Measurements from ENCODE around the gene PELI1.

Gene PELI1

GRCh38 chr2:64189586-64189985 lies 45.4 kb upstream of the PELI1 start:
- Histone ChIP-seq H3K27ac (ENCODE audit: poor library complexity, severe bottlenecking) (no peak overlapping the region), H3K4me3 (ENCODE audit: severe bottlenecking) (no peak overlapping the region), H3K27me3 (ENCODE audit: insufficient read depth, poor library complexity, severe bottlenecking) (no peaks in the 10 kb centered on the region), H3K4me1 (ENCODE audit: insufficient read depth, poor library complexity, severe bottlenecking) (no peaks in the 10 kb centered on the region), H3K9me3 (ENCODE audit: severe bottlenecking) (no peaks in the 10 kb centered on the region), H3K36me3 (ENCODE audit: low read depth) (no peaks in the 10 kb centered on the region)
- ATAC-seq (ENCODE audit: low read depth) (no peak), DNase-seq (ENCODE audit: low spot score) (no peak)
- no peak for TF ChIP-seq CTCF (IDR thresholded peaks at IDR 0.05; ENCODE audit: poor library complexity, severe bottlenecking)

- Histone ChIP-seq H3K4me3 (ENCODE audit: severe bottlenecking) (no peak overlapping the region), H3K9me3 (ENCODE audit: severe bottlenecking) (no peaks in the 10 kb centered on the region), H3K4me1 (ENCODE audit: insufficient read depth, poor library complexity, severe bottlenecking) (no peaks in the 10 kb centered on the region), H3K36me3 (ENCODE audit: low read depth) (no peaks in the 10 kb centered on the region), H3K27me3 (ENCODE audit: insufficient read depth, poor library complexity, severe bottlenecking) (no peaks in the 10 kb centered on the region), H3K27ac (ENCODE audit: poor library complexity, severe bottlenecking) (no peak overlapping the region)
- no peak for ATAC-seq (ENCODE audit: low read depth)
- DNase-seq (ENCODE audit: low spot score), result no peak
- no peak for TF ChIP-seq CTCF (IDR thresholded peaks at IDR 0.05; ENCODE audit: poor library complexity, severe bottlenecking)
Measured at GRCh38 chr2:64189167-64189566, 44.9 kb upstream of the PELI1 start.

GRCh38 chr2:64186699-64187605 lies 42.7 kb upstream of the PELI1 start:
- Histone ChIP-seq H3K9me3 (ENCODE audit: severe bottlenecking) (no peaks in the 10 kb centered on the region), H3K36me3 (ENCODE audit: low read depth) (no peaks in the 10 kb centered on the region), H3K27me3 (ENCODE audit: insufficient read depth, poor library complexity, severe bottlenecking) (no peaks in the 10 kb centered on the region), H3K4me3 (ENCODE audit: severe bottlenecking) (no peak overlapping the region), H3K4me1 (ENCODE audit: insufficient read depth, poor library complexity, severe bottlenecking) (no peaks in the 10 kb centered on the region), H3K27ac (ENCODE audit: poor library complexity, severe bottlenecking) (no peak overlapping the region)
- no peak for TF ChIP-seq CTCF (IDR thresholded peaks at IDR 0.05; ENCODE audit: poor library complexity, severe bottlenecking)
- ATAC-seq (ENCODE audit: low read depth), result no peak
- DNase-seq (ENCODE audit: low spot score), result no peak

GRCh38 chr2:64179582-64180321 lies 35.5 kb upstream of the PELI1 start:
- no peaks in the 10 kb centered on the region for H3K4me1 ChIP-seq (ENCODE audit: insufficient read depth, poor library complexity, severe bottlenecking)
- H3K36me3 ChIP-seq (ENCODE audit: low read depth), result no peaks in the 10 kb centered on the region

More at GRCh38 chr2:64179582-64180321, 35.5 kb upstream of the PELI1 start:
- no peak for TF ChIP-seq CTCF (IDR thresholded peaks at IDR 0.05; ENCODE audit: poor library complexity, severe bottlenecking)
- ATAC-seq (ENCODE audit: low read depth), result no peak
- Histone ChIP-seq H3K4me3 (ENCODE audit: severe bottlenecking) (no peak overlapping the region), H3K27ac (ENCODE audit: poor library complexity, severe bottlenecking) (no peak overlapping the region), H3K27me3 (ENCODE audit: insufficient read depth, poor library complexity, severe bottlenecking) (no peaks in the 10 kb centered on the region), H3K9me3 (ENCODE audit: severe bottlenecking) (no peaks in the 10 kb centered on the region)
- DNase-seq (ENCODE audit: low spot score), result no peak
